GM12801 (cell line): ENCODE results near the gene INPP4A.

Experiments
- CTCF ChIP-seq: IDR thresholded peaks from one replicate; pipeline ENCODE4 v1.5.1; 2011; ENCODE audit warnings: control low read depth; ENCODE audit not compliant: insufficient read length; ENCODE audit errors: extremely low read depth

The INPP4A gene

DNA sequence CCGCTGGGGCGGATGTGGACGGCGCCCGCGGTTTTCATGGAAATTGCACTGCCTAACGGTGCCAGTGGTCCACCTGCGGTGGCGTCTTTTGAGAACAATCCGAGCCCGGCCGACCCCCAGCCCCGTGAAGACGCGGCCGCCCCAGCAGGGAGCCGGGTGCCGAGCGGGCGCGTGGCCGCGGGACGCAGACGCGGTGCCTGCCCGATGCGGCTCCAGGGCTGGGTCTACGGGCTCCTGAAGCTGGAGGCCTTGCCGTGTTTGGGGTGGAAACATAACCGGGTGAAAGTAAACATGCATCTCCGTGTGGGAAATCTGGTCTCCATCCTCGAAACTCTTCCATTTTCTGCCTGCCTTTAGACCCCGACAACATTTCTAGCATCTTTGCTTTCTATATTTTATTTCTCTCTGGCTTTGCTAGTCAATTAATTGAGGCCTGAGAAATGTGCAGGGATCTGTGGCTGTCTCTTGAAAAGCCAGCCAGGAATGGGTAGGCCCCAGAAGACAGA is 572 bp downstream of the INPP4A start:
- no peak for TF ChIP-seq CTCF

DNA sequence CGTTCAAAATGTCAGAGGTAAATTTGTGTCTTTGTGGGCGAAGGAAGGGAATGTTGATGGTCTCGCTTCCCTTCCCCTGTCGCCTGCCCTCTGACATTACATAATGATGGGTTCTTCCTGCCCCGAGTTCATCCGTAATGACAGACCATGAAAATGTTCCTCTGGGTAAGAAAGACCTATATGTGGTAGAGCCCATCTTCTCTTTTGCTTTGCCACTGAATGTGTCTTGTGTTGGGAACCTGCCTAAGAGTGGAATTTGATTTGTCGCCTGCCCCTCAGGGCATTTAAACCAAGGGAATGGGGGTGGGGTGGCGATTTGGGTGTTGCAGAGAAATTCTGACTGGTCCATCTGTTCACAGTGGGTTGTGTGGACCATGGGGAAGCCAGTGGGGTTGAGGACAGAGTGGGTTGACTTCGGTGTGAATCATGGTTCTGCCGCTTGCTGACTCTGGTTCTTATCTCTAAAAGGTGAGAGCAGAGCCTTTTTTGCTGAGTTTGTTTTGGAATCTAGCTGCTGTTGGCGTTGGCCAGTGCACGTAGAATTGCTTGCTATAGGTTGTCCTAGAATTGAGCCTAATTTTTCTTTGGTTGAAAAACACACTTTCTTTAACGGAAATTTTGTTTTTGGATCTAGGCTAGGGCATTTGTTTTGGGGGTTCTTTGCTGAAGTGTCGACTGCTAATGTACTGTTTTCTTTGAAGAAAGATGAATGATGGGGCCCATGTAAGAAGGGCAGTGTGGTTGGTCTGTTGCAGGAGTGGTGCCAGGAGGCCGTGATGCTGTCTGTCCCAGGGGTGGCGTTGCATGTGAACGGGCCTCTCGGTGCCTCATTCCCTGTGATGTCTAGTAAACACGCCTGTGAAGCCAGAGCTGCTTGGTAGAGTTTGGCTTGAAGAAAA is 1.3 kb downstream of the INPP4A start:
- TF ChIP-seq CTCF = no peak

GRCh38 chr2:98446850-98447249 is 2.2 kb downstream of the INPP4A start:
- TF ChIP-seq CTCF = no peak

- TF ChIP-seq CTCF = no peak
These were observed 3.9 kb downstream of the INPP4A start for GRCh38 chr2:98448441-98449145.

- no peak for TF ChIP-seq CTCF
These were observed 7.9 kb downstream of the INPP4A start for GRCh38 chr2:98452396-98453027.

GRCh38 chr2:98453083-98453482 is 8.4 kb downstream of the INPP4A start:
- no peak for TF ChIP-seq CTCF

- TF ChIP-seq CTCF = no peak
These were observed 8.9 kb downstream of the INPP4A start for GRCh38 chr2:98453531-98453930.
